DOHH2 (cell line): Measurements from ENCODE around the gene SCG3.

Experiments
- CTCF ChIP-seq: fragments of 200-600 bp; sonication (generic); IDR thresholded peaks from one replicate; pipeline ENCODE4 v1.5.1; 2014; ENCODE audit warnings: antibody characterized with exemption, mild to moderate bottlenecking, low read depth, low read length; ENCODE audit not compliant: poor library complexity, severe bottlenecking
- EZH2phosphoT487 ChIP-seq: fragments of 200-600 bp; sonication (generic); IDR thresholded peaks from 2 replicates; pipeline ENCODE4 v1.6.1; 2017; ENCODE audit warnings: borderline replicate concordance, mild to moderate bottlenecking, antibody characterized with exemption, low read length, moderate library complexity, mixed read lengths

DNA sequence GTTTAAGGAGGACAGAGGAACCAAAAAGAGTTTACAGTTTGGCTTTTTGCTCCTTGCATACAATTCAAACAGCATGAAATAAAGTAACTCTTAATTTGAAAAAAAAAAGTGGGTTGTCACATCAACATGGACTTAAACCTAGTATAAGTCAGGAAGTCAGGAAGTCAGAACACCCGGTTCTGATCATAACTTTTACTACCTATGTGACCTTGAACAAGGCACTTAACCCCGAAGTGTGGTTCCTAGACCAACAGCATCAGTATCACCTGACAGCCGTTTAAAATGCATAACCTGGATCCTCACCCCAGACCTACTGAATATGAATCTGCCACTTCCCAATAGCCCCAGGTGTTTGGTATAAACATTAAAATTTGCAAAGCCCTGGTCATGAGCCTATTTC, 37.4 kb downstream of the SCG3 start:
- TF ChIP-seq CTCF (no peak), EZH2phosphoT487 (no peak)
